HG03520 (cell line): ENCODE results near the gene LMAN1.

ENCODE experiments used
- ATAC-seq: cut with Tn5 transposase; IDR thresholded peaks from one replicate; pipeline ENCODE4 v1.9.1; 2021; ENCODE audit warnings: mild to moderate bottlenecking, moderate library complexity; ENCODE audit not compliant: unreplicated experiment

LMAN1 gene

GRCh38 chr18:59305295-59305694 is 53.8 kb downstream of the LMAN1 start:
- ATAC-seq = no peak

- ATAC-seq = no peak
Observed at GRCh38 chr18:59303656-59304195, 55.3 kb downstream of the LMAN1 start.

GRCh38 chr18:59303006-59303405 is 56.1 kb downstream of the LMAN1 start:
- no peak for ATAC-seq

GRCh38 chr18:59301929-59302328 is 57.1 kb downstream of the LMAN1 start:
- no peak for ATAC-seq

GRCh38 chr18:59300676-59301285 is 58.3 kb downstream of the LMAN1 start:
- no peak for ATAC-seq

GRCh38 chr18:59298871-59299270 is 60.2 kb downstream of the LMAN1 start:
- no peak for ATAC-seq

- ATAC-seq = no peak
Observed at GRCh38 chr18:59293317-59293716, 65.7 kb downstream of the LMAN1 start.

- no peak for ATAC-seq
Observed at GRCh38 chr18:59286341-59286740, 72.7 kb downstream of the LMAN1 start.

GRCh38 chr18:59282341-59282740 is 76.7 kb downstream of the LMAN1 start:
- ATAC-seq = no peak

GRCh38 chr18:59279722-59280121 is 79.3 kb downstream of the LMAN1 start:
- ATAC-seq = no peak

GRCh38 chr18:59279193-59279592 is 79.9 kb downstream of the LMAN1 start:
- no peak for ATAC-seq

GRCh38 chr18:59278793-59279192 is 80.3 kb downstream of the LMAN1 start:
- ATAC-seq = no peak
